Lung (tissue), 12 donors: ENCODE measurements around the gene ROR1. TPM values are rescaled to one million over a fixed set of nuclear protein-coding genes. Genes with fewer than 3 reads are reported as not detected.

Experiments
- ATAC-seq: fragments of 200-7000 bp; cut with Tn5 transposase; one replicate; pipeline ENCODE4 v1.9.1; 2020; ENCODE audit warnings: moderate number of reproducible peaks; ENCODE audit not compliant: insufficient read depth, low FRiP score
- DNase-seq, 3 donors: peaks; one replicate each; pipeline ENCODE4 v3.0.0-alpha.2; 2013 to 2017
- H3K27ac ChIP-seq, 2 donors: one replicate each; pipeline ENCODE4 v1.5.1; 2013; ENCODE audit warnings: mild to moderate bottlenecking in 2 of 2, moderate library complexity in 2 of 2, control low read depth in 1 of 2, inconsistent platforms in 1 of 2, low read depth in 1 of 2, low read length in 1 of 2
- H3K27me3 ChIP-seq, 3 donors: one replicate each; pipeline ENCODE4 v1.5.1; 2013; ENCODE audit warnings: low read length in 2 of 3; ENCODE audit not compliant: control insufficient read depth in 3 of 3, insufficient read depth in 3 of 3
- H3K36me3 ChIP-seq, 4 donors: one replicate each; pipeline ENCODE4 v1.5.1; 2013; ENCODE audit warnings: low read length in 4 of 4, mild to moderate bottlenecking in 1 of 4, moderate library complexity in 1 of 4; ENCODE audit not compliant: control insufficient read depth in 4 of 4, insufficient read depth in 4 of 4
- H3K4me1 ChIP-seq, 5 donors: one replicate each; pipeline ENCODE4 v1.5.1; 2013; ENCODE audit warnings: low read length in 5 of 5, mild to moderate bottlenecking in 2 of 5, moderate library complexity in 1 of 5; ENCODE audit not compliant: control insufficient read depth in 5 of 5, insufficient read depth in 5 of 5
- H3K4me3 ChIP-seq: one replicate; pipeline ENCODE4 v1.5.1; 2013; ENCODE audit warnings: mild to moderate bottlenecking, control low read depth, moderate library complexity
- H3K9ac ChIP-seq, 2 donors: one replicate each; pipeline ENCODE4 v1.5.1; 2013; ENCODE audit warnings: low read length in 2 of 2, control low read depth in 1 of 2; ENCODE audit not compliant: insufficient read depth in 1 of 2
- H3K9me3 ChIP-seq, 4 donors: one replicate each; pipeline ENCODE4 v1.5.1; 2013; ENCODE audit warnings: low read length in 3 of 4, mild to moderate bottlenecking in 1 of 4, moderate library complexity in 1 of 4; ENCODE audit not compliant: control insufficient read depth in 4 of 4, insufficient read depth in 3 of 4
- CTCF ChIP-seq: IDR thresholded peaks from 2 replicates; pipeline ENCODE4 v1.5.1; 2012; ENCODE audit warnings: mild to moderate bottlenecking; ENCODE audit errors: control extremely low read depth, extremely low read depth
- WGBS, 2 donors: extraction: QIAGEN DNeasy Blood & Tissue Kit; methylation state at CpG; one replicate each; pipeline ENCODE4 v1.1.7; 2013; 5-methylcytosine and 5-hydroxymethylcytosine counted together
- polyA plus RNA-seq, 2 donors: library from polyadenylated mRNA; stranded (reverse); fragments of 200-250 nt; gene quantifications; one replicate each; pipeline ENCODE4 v1.2.1, GENCODE V29; 2013
- total RNA-seq, 2 donors: library from RNA; depleted of rRNA in 1 of 2; stranded (reverse); fragments of >200 nt in 1 of 2; gene quantifications; one replicate each; pipeline ENCODE4 v1.2.1, GENCODE V29; 2014 to 2021
- donor health status: control.
- donor health status: control.
- donor health status: Bipolar disorder and iron deficiency.
- donor health status: healthy.
- donor health status: DM: yes; HTN: yes; CAD: no.

ROR1 gene
- total and polyA plus RNA-seq, 4 donors, result 2.9 to 47.0 (median 14.0) TPM

- Histone ChIP-seq H3K27me3 (no peaks in the 10 kb centered on the region), H3K9me3 (no peaks in the 10 kb centered on the region), H3K27ac (no peak overlapping the region), H3K9ac (no peak overlapping the region), H3K4me3 (no peak overlapping the region), H3K36me3 (peaks cover 0 to 44% (median 20%) of the 10 kb centered on the region in 4 donors), H3K4me1 (peaks cover 0 to 6% (median 0%) of the 10 kb centered on the region in 5 donors)
- no peak for DNase-seq
- no peak for TF ChIP-seq CTCF
- WGBS, 2 donors, result 82 to 85% methylated on average over 5 of the region's 5 CpGs
- ATAC-seq, result no peak
Measured at GRCh38 chr1:64147045-64147724, 373.4 kb downstream of the ROR1 start.

GRCh38 chr1:64147759-64148158, 373.9 kb downstream of the ROR1 start:
- no peak for DNase-seq
- Histone ChIP-seq H3K27ac (no peak overlapping the region), H3K9ac (no peak overlapping the region), H3K4me3 (no peak overlapping the region), H3K36me3 (peaks cover 0 to 40% (median 14%) of the 10 kb centered on the region in 4 donors), H3K4me1 (peaks cover 0 to 6% (median 0%) of the 10 kb centered on the region in 5 donors), H3K27me3 (no peaks in the 10 kb centered on the region), H3K9me3 (no peaks in the 10 kb centered on the region)
- no peak for ATAC-seq
- TF ChIP-seq CTCF, result no peak
- WGBS, 2 donors, result 59 to 60% methylated on average over 1 of the region's 1 CpG

- Histone ChIP-seq H3K9ac (no peak overlapping the region), H3K27me3 (no peaks in the 10 kb centered on the region), H3K4me1 (peaks cover 0 to 4% (median 0%) of the 10 kb centered on the region in 5 donors), H3K27ac (no peak overlapping the region), H3K9me3 (no peaks in the 10 kb centered on the region), H3K36me3 (peaks cover 0 to 26% (median 6%) of the 10 kb centered on the region in 4 donors), H3K4me3 (no peak overlapping the region)
- 84 to 90% methylated on average over 4 of the region's 4 CpGs for WGBS, 2 donors
- DNase-seq (no peak), ATAC-seq (no peak)
- TF ChIP-seq CTCF, result no peak
Measured at GRCh38 chr1:64150266-64150665, 376.4 kb downstream of the ROR1 start.
